Liver (tissue), 9 donors: ENCODE measurements around the gene KCTD12. TPM values are rescaled to one million over a fixed set of nuclear protein-coding genes. Genes with fewer than 3 reads are reported as not detected.

ENCODE experiments used
- DNase-seq: peaks from one replicate; pipeline ENCODE4 v3.0.0-alpha.2; 2017; ENCODE audit warnings: low spot score
- H3K27ac ChIP-seq, 2 donors: one replicate each; pipeline ENCODE4 v1.7.0; 2013; ENCODE audit warnings: inconsistent platforms in 2 of 2, low read length in 2 of 2, control low read depth in 1 of 2, low read depth in 1 of 2, mild to moderate bottlenecking in 1 of 2
- H3K27me3 ChIP-seq, 4 donors: one replicate each; pipeline versions ENCODE4 v1.6.1 to v1.7.0; 2013; ENCODE audit warnings: low read length in 3 of 4, inconsistent platforms in 1 of 4, mild to moderate bottlenecking in 1 of 4, moderate library complexity in 1 of 4; ENCODE audit not compliant: control insufficient read depth in 4 of 4, insufficient read depth in 4 of 4
- H3K36me3 ChIP-seq, 4 donors: one replicate each; pipeline versions ENCODE4 v1.6.1 to v1.7.0; 2013; ENCODE audit warnings: low read length in 3 of 4, mild to moderate bottlenecking in 3 of 4, low read depth in 1 of 4, moderate library complexity in 1 of 4; ENCODE audit not compliant: control insufficient read depth in 4 of 4, insufficient read depth in 3 of 4
- H3K4me1 ChIP-seq, 4 donors: one replicate each; pipeline versions ENCODE4 v1.6.1 to v1.7.0; 2013; ENCODE audit warnings: low read length in 3 of 4, mild to moderate bottlenecking in 3 of 4, moderate library complexity in 1 of 4; ENCODE audit not compliant: control insufficient read depth in 4 of 4, insufficient read depth in 4 of 4
- H3K4me3 ChIP-seq, 3 donors: one replicate each; pipeline versions ENCODE4 v1.6.1 to v1.7.0; 2013; ENCODE audit warnings: low read length in 3 of 3, control low read depth in 1 of 3, low read depth in 1 of 3, mild to moderate bottlenecking in 1 of 3
- H3K9ac ChIP-seq, 2 donors: one replicate each; pipeline ENCODE4 v1.7.0; 2013; ENCODE audit warnings: low read length in 2 of 2, mild to moderate bottlenecking in 2 of 2, moderate library complexity in 2 of 2, control low read depth in 1 of 2, low read depth in 1 of 2
- H3K9me3 ChIP-seq, 4 donors: one replicate each; pipeline versions ENCODE4 v1.6.1 to v1.7.0; 2013; ENCODE audit warnings: low read length in 3 of 4; ENCODE audit not compliant: control insufficient read depth in 4 of 4
- ATF3 ChIP-seq: IDR thresholded peaks from 2 replicates; pipeline ENCODE4 v1.6.1; 2016; ENCODE audit warnings: antibody characterized with exemption
- EGR1 ChIP-seq, 2 donors: IDR thresholded peaks; 2 replicates each; pipeline ENCODE4 v1.6.1; 2016 to 2018; ENCODE audit warnings: antibody characterized with exemption in 2 of 2, low read depth in 2 of 2
- FOXA1 ChIP-seq: IDR thresholded peaks from 2 replicates; pipeline ENCODE4 v1.6.1; 2016; ENCODE audit warnings: antibody characterized with exemption
- FOXA2 ChIP-seq: IDR thresholded peaks from 2 replicates; pipeline ENCODE4 v1.6.1; 2016; ENCODE audit warnings: antibody characterized with exemption
- GABPA ChIP-seq, 2 donors: IDR thresholded peaks in 1 of 2; conservative IDR thresholded peaks in 1 of 2; 2 replicates each; pipeline ENCODE4 v1.6.1; 2016; ENCODE audit warnings: antibody characterized with exemption in 2 of 2, mild to moderate bottlenecking in 1 of 2, moderate library complexity in 1 of 2
- HNF4G ChIP-seq: IDR thresholded peaks from 2 replicates; pipeline ENCODE4 v1.6.1; 2016; ENCODE audit warnings: antibody characterized with exemption
- JUND ChIP-seq, 2 donors: IDR thresholded peaks; 2 replicates each; pipeline ENCODE4 v1.6.1; 2016; ENCODE audit warnings: antibody characterized with exemption in 2 of 2
- NR2F2 ChIP-seq: IDR thresholded peaks from 2 replicates; pipeline ENCODE4 v1.6.1; 2016; ENCODE audit warnings: antibody characterized with exemption
- RAD21 ChIP-seq, 2 donors: IDR thresholded peaks; 2 replicates each; pipeline ENCODE4 v1.6.1; 2016; ENCODE audit warnings: antibody characterized with exemption in 2 of 2, mild to moderate bottlenecking in 2 of 2
- REST ChIP-seq: IDR thresholded peaks from 2 replicates; pipeline ENCODE4 v1.6.1; 2016; ENCODE audit warnings: antibody characterized with exemption, mild to moderate bottlenecking
- RXRA ChIP-seq, 2 donors: IDR thresholded peaks; 2 replicates each; pipeline ENCODE4 v1.6.1; 2017 to 2018; ENCODE audit warnings: antibody characterized with exemption in 2 of 2, mild to moderate bottlenecking in 1 of 2
- SP1 ChIP-seq: IDR thresholded peaks from 2 replicates; pipeline ENCODE4 v1.6.1; 2018; ENCODE audit warnings: antibody characterized with exemption, mild to moderate bottlenecking
- TAF1 ChIP-seq: conservative IDR thresholded peaks from 2 replicates; pipeline ENCODE4 v1.6.1; 2016; ENCODE audit warnings: antibody characterized with exemption, mild to moderate bottlenecking
- ZBTB33 ChIP-seq: IDR thresholded peaks from 2 replicates; pipeline ENCODE4 v1.6.1; 2016; ENCODE audit warnings: antibody characterized with exemption
- WGBS: extraction: QIAGEN DNeasy Blood & Tissue Kit; methylation state at CpG from one replicate; pipeline ENCODE4 v1.1.7; 2013; 5-methylcytosine and 5-hydroxymethylcytosine counted together
- polyA plus RNA-seq, 2 donors: library from polyadenylated mRNA; stranded (reverse) in 1 of 2; unstranded in 1 of 2; fragments of 200-250 nt in 1 of 2; fragments of >200 nt in 1 of 2; fragmentation: Nextera tagmentation in 1 of 2; extraction: Ambion mirVana in 1 of 2; gene quantifications; one replicate each; pipeline versions ENCODE4 v1.2.1 to v1.2.3, GENCODE V29; 2013 to 2015
- total RNA-seq, 2 donors: library from RNA; depleted of rRNA; stranded (reverse); fragments of >200 nt; gene quantifications; one replicate each; pipeline ENCODE4 v1.2.3, GENCODE V29; 2014
- donor health status: healthy.
- donor health status: healthy.
- donor health status: healthy.
- donor health status: healthy.
- donor health status: healthy.

KCTD12 gene
- total and polyA plus RNA-seq, 4 donors = 1.5 to 14.8 (median 6.6) TPM

GRCh38 chr13:76865109-76865508 is 21.1 kb downstream of the KCTD12 start:
- Histone ChIP-seq H3K9ac (no peak overlapping the region), H3K4me1 (no peaks in the 10 kb centered on the region), H3K36me3 (no peaks in the 10 kb centered on the region), H3K9me3 (no peaks in the 10 kb centered on the region), H3K4me3 (no peak overlapping the region), H3K27ac (no peak overlapping the region), H3K27me3 (no peaks in the 10 kb centered on the region)
- WGBS = 56% methylated on average over 4 of the region's 4 CpGs
- DNase-seq = no peak
- TF ChIP-seq JUND (IDR thresholded peaks at IDR 0.05) = no peak
- TF ChIP-seq ATF3 = no peak

GRCh38 chr13:76864259-76864658 is 21.9 kb downstream of the KCTD12 start:
- no peak for TF ChIP-seq TAF1
- TF ChIP-seq NR2F2 = no peak
- no peak for TF ChIP-seq EGR1 (IDR thresholded peaks at IDR 0.05; ENCODE audit: low read depth in 2 of 2)
- no peak for TF ChIP-seq GABPA (IDR thresholded peaks at IDR 0.05 in 1 of 2, conservative IDR thresholded peaks at IDR 0.05 in 1 of 2)
- no peak for TF ChIP-seq RXRA (IDR thresholded peaks at IDR 0.05)
- Histone ChIP-seq H3K4me1 (no peaks in the 10 kb centered on the region), H3K9ac (no peak overlapping the region), H3K9me3 (no peaks in the 10 kb centered on the region), H3K27me3 (no peaks in the 10 kb centered on the region), H3K4me3 (no peak overlapping the region), H3K36me3 (no peaks in the 10 kb centered on the region), H3K27ac (no peak overlapping the region)
- no peak for DNase-seq

GRCh38 chr13:76863022-76863421 is 23.2 kb downstream of the KCTD12 start:
- TF ChIP-seq TAF1 (no peak), FOXA2 (no peak), FOXA1 (no peak), ATF3 (no peak), RAD21 (IDR thresholded peaks at IDR 0.05) (no peak)
- 83% methylated on average over 3 of the region's 3 CpGs for WGBS
- no peaks in the 10 kb centered on the region for H3K36me3 ChIP-seq
- H3K9me3 ChIP-seq = no peaks in the 10 kb centered on the region
- no peak overlapping the region for H3K4me3 ChIP-seq
- H3K4me1 ChIP-seq = no peaks in the 10 kb centered on the region
- H3K27ac ChIP-seq = no peak overlapping the region
- no peak overlapping the region for H3K9ac ChIP-seq
- DNase-seq = no peak
- no peaks in the 10 kb centered on the region for H3K27me3 ChIP-seq

- Histone ChIP-seq H3K9me3 (no peaks in the 10 kb centered on the region), H3K36me3 (no peaks in the 10 kb centered on the region), H3K27me3 (no peaks in the 10 kb centered on the region), H3K9ac (no peak overlapping the region), H3K4me3 (no peak overlapping the region), H3K4me1 (no peaks in the 10 kb centered on the region), H3K27ac (no peak overlapping the region)
- TF ChIP-seq JUND (IDR thresholded peaks at IDR 0.05) = no peak
- no peak for TF ChIP-seq ATF3
- TF ChIP-seq SP1 = no peak
- TF ChIP-seq NR2F2 = no peak
- TF ChIP-seq ZBTB33 = no peak
- no peak for TF ChIP-seq FOXA1
- no peak for TF ChIP-seq RXRA (IDR thresholded peaks at IDR 0.05)
- TF ChIP-seq REST = no peak
- no peak for TF ChIP-seq HNF4G
- no peak for DNase-seq
- WGBS = 67% methylated on average over 3 of the region's 3 CpGs
Observed at GRCh38 chr13:76861859-76862258, 24.3 kb downstream of the KCTD12 start.
